ENCODE measurements around the gene FAM3B.

Gene FAM3B

GRCh38 chr21:41283211-41283818, 33.3 kb upstream of the FAM3B start (continued):
- peak; percentile 58 for TF ChIP-seq CTCF (tag by site-specific recombination; IDR thresholded peaks at IDR 0.05)
- no peak for TF ChIP-seq ZNF677 (tag by site-specific recombination; IDR thresholded peaks at IDR 0.05)

- no peak overlapping the region for H3K4me3 ChIP-seq (ENCODE audit: low read depth, low read length)
- ChIA-PET POLR2A (no interaction called here), CTCF (no interaction called here)
- H3K9me3 ChIP-seq (ENCODE audit: control insufficient read depth, insufficient read depth, low read depth, low read length): no peaks in the 10 kb centered on the region
- H3K4me1 ChIP-seq (ENCODE audit: control insufficient read depth, insufficient read depth, low read length): no peaks in the 10 kb centered on the region
- no peak overlapping the region for H3K27ac ChIP-seq (ENCODE audit: extremely low read depth, low read depth, low read length)
- no peak for TF ChIP-seq ZIC2 (tag by site-specific recombination; IDR thresholded peaks at IDR 0.05)
- TF ChIP-seq MEIS1 (CRISPR knock-in tag; IDR thresholded peaks at IDR 0.05; ENCODE audit: borderline replicate concordance): no peak
- TF ChIP-seq ZNF600 (tag by site-specific recombination; IDR thresholded peaks at IDR 0.05): no peak
- TF ChIP-seq KLF16 (tag by site-specific recombination; IDR thresholded peaks at IDR 0.05): no peak
- no peak for TF ChIP-seq ZNF335 (tag by site-specific recombination; conservative IDR thresholded peaks at IDR 0.05)
- TF ChIP-seq ZNF112 (tag by site-specific recombination; IDR thresholded peaks at IDR 0.05): no peak
- TF ChIP-seq ZNF596 (tag by site-specific recombination; IDR thresholded peaks at IDR 0.05): no peak
- no peak for TF ChIP-seq ZNF792 (tag by site-specific recombination; IDR thresholded peaks at IDR 0.05)
- no peak for TF ChIP-seq ZNF548 (tag by site-specific recombination; IDR thresholded peaks at IDR 0.05)
- no peak for TF ChIP-seq ZNF114 (tag by site-specific recombination; IDR thresholded peaks at IDR 0.05)
- no peak for TF ChIP-seq ZNF10 (tag by site-specific recombination; IDR thresholded peaks at IDR 0.05)
- TF ChIP-seq ZNF23 (tag by site-specific recombination; IDR thresholded peaks at IDR 0.05; ENCODE audit: borderline replicate concordance): no peak
- no peaks in the 10 kb centered on the region for H3K36me3 ChIP-seq (ENCODE audit: control insufficient read depth in 2 of 2, insufficient read depth in 1 of 2, low read length in 2 of 2)
These were observed 27.2 kb upstream of the FAM3B start for GRCh38 chr21:41289431-41289830.

GRCh38 chr21:41290106-41290799, 26.3 kb upstream of the FAM3B start:
- H3K36me3 ChIP-seq (ENCODE audit: control insufficient read depth in 2 of 2, insufficient read depth in 1 of 2, low read length in 2 of 2): no peaks in the 10 kb centered on the region
- H3K27ac ChIP-seq (ENCODE audit: extremely low read depth, low read depth, low read length): no peak overlapping the region
- H3K9me3 ChIP-seq (ENCODE audit: control insufficient read depth, insufficient read depth, low read depth, low read length): no peaks in the 10 kb centered on the region
- POLR2A ChIA-PET: no interaction called here
- H3K4me1 ChIP-seq (ENCODE audit: control insufficient read depth, insufficient read depth, low read length): no peaks in the 10 kb centered on the region
- CTCF ChIA-PET: interaction anchor here (0.7 kb wide), 1 partner anchor 80 kb away, joined by 3 read pairs; no protein-coding TSS in a partner anchor
- H3K4me3 ChIP-seq (ENCODE audit: low read depth, low read length): no peak overlapping the region
- no peak for TF ChIP-seq ZNF391 (tag by site-specific recombination; IDR thresholded peaks at IDR 0.05; ENCODE audit: borderline replicate concordance, low read depth)
- no peak for TF ChIP-seq MZF1 (tag by site-specific recombination; IDR thresholded peaks at IDR 0.05; ENCODE audit: borderline replicate concordance)
- no peak for TF ChIP-seq KLF10 (tag by site-specific recombination; IDR thresholded peaks at IDR 0.05)
- no peak for TF ChIP-seq ZXDB (tag by site-specific recombination; IDR thresholded peaks at IDR 0.05)
- no peak for TF ChIP-seq TCF7L2 (IDR thresholded peaks at IDR 0.05; ENCODE audit: borderline replicate concordance, low read depth, low read length)
- TF ChIP-seq ZNF398 (tag by site-specific recombination; IDR thresholded peaks at IDR 0.05): no peak
- no peak for TF ChIP-seq KLF17 (tag by site-specific recombination; IDR thresholded peaks at IDR 0.05)
- no peak for TF ChIP-seq ZNF2 (tag by site-specific recombination; IDR thresholded peaks at IDR 0.05)
- no peak for TF ChIP-seq ZNF449 (tag by site-specific recombination; IDR thresholded peaks at IDR 0.05)
- TF ChIP-seq REPIN1 (tag by site-specific recombination; IDR thresholded peaks at IDR 0.05; ENCODE audit: low read depth): no peak
- TF ChIP-seq CTCF (tag by site-specific recombination; IDR thresholded peaks at IDR 0.05): no peak
- no peak for TF ChIP-seq ZNF660 (tag by site-specific recombination; IDR thresholded peaks at IDR 0.05)

All from HEK293 (cell line).